ENCODE results near the gene TCF23. TPM values are rescaled to one million over a fixed set of nuclear protein-coding genes. Genes with fewer than 3 reads are reported as not detected.

TCF23 gene
- not detected in 5 replicates for total RNA-seq (2022; extraction: Qiagen RNA extraction; ENCODE audit: low read depth)

GRCh38 chr2:27148801-27149439 is at the start of gene TCF23:
Gene TCF23 (plus strand): TSS chr2:27149004. CDS start chr2:27149134, 130 bp downstream.

GRCh38 chr2:27118525-27119329 is 30.1 kb upstream of the TCF23 start, which contains the start of gene CGREF1:
Gene CGREF1 (minus strand): TSS chr2:27119128. CDS start chr2:27104366, 14,762 bp downstream.

DNA sequence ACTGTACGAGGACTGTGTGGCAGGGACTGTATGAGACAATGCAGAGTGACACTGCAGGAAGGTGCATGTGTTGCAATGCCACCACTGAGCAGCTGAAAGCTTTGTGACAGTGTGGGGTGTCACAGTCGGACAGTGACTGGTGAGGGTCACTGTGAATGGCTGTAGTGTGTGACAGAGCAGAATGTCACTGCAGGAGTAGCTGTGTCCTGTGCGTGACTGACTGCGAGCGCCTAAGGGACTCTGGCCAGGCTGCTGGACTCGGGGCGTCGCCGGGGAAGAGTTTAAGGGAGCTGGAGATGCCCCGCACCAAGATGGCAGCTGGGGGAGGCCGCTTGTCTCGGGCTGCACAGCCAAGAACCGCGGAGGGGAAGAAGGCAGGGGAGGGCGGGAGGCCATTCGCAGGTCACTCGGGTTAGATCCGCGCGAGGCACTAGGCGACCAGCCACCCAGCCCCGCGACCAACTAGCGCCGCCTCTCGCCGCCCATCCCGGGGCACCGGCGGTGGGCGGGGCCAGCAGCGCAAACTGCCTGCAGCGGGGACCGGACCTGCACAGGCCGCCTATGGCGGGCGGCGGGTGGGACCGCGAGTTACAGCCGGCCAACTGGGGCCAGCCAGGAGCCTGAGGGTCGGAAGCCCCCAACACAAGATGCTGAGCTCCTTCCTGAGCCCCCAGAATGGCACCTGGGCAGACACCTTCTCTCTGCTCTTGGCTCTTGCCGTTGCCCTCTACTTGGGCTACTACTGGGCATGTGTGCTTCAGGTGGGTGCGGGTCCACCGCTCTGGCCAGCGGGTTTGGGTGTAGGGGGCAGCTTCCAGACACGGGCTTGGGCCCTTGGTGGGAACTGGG is 25.3 kb upstream of the TCF23 start, which contains the start of gene ABHD1:
ABHD1 (plus strand) TSS at position 514 of the 849 bp plus-strand sequence; CDS start at position 648, 134 bp downstream.

DNA sequence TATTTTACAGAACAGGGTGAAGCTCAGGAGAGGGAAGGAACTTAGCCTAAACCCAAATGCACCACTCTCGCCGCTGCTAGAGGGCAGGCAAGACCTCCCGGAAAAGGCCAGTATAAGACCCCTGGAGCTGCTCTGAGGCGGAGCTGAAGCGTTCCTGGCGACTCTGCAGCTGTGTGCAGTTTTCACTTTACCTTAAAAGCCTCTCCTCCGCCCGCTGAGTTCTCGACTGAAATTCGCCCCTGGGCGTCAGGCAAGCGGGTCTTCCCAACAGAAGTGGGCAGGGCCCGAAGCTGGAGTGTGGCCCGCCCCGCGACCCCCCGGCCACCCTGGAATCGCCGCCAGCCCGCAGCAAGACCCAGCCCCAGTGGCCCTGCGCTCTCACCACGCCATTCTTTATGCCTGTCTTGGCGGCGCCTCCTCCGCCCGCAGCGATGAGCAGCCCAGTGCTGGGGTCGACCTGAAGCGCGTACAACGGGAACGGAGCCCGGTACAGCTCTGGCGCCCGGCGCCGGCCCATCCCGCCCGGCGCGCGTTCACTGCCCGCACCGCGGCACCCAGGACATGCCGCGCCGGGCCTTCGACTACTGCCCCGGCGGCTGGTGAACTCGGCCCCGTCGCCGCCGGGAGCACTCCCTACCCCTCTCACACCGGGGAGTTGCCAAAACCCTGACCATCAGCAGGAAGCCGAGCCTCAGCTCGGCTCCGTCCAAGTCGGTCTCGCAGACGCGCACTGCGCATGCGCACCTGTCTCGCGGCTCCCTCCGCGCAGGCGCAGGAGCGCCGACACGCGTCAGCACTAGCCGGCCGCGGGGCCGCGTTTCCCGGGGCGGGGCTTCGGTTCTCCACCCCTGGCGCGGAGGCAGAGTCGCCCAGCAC is 14.7 kb upstream of the TCF23 start, which contains the start of gene PREB:
PREB (minus strand) TSS at position 732 of the 876 bp plus-strand sequence; CDS start at position 517, 215 bp downstream.

DNA sequence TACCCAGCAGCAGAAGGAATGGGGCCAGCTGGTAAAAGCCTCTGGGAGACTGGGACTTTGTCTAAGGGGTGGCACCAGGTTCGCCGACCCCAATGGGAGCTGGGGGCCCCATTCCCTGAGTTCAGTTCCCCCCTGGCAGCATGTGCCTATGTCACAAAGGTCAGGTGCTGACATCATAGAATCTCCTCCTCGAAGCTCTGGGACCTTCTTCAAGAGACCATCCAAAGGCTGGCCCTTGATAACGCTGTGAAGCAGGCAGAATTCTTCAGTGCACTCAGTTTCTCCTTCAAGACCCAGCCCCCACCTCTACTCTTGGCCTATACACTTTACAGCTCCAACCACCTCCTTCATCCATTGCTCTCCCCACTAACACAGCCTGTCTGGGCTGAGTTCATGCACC is 9.5 kb upstream of the TCF23 start, which contains the start of gene PRR30:
PRR30 (minus strand) TSS at position 101 of the 400 bp plus-strand sequence. CDS start 1,081 bp downstream, outside the sequence.

Other genes with a start within 250 kb of the TCF23 start
- 11.6 to 14.5 TPM (median 12.1 TPM) in 5 replicates for gene MAPRE3, start 178.4 kb upstream of the TCF23 start, total RNA-seq (2022; extraction: Qiagen RNA extraction; ENCODE audit: low read depth)
- 57.6 to 76.4 TPM (median 69.9 TPM) in 5 replicates for gene TMEM214, start 116.0 kb upstream of the TCF23 start, total RNA-seq (2022; extraction: Qiagen RNA extraction; ENCODE audit: low read depth)
- gene AGBL5, start 97.3 kb upstream of the TCF23 start, total RNA-seq (2022; extraction: Qiagen RNA extraction; ENCODE audit: low read depth): 28.8 to 33.5 TPM (median 30.2 TPM) in 5 replicates
- 545 to 581 TPM (median 554 TPM) in 5 replicates for gene OST4, start 77.3 kb upstream of the TCF23 start, total RNA-seq (2022; extraction: Qiagen RNA extraction; ENCODE audit: low read depth)
- 0.32 to 0.62 TPM (median 0.41 TPM) in 5 replicates for gene EMILIN1, start 70.4 kb upstream of the TCF23 start, total RNA-seq (2022; extraction: Qiagen RNA extraction; ENCODE audit: low read depth)
- gene KHK, start 62.2 kb upstream of the TCF23 start, total RNA-seq (2022; extraction: Qiagen RNA extraction; ENCODE audit: low read depth): 8.7 to 12.4 TPM (median 8.8 TPM) in 5 replicates
- 6.1 to 8.7 TPM (median 7.4 TPM) in 5 replicates for gene CGREF1, start 29.9 kb upstream of the TCF23 start, total RNA-seq (2022; extraction: Qiagen RNA extraction; ENCODE audit: low read depth)
- gene ABHD1, start 25.2 kb upstream of the TCF23 start, total RNA-seq (2022; extraction: Qiagen RNA extraction; ENCODE audit: low read depth): 0.63 to 2.3 TPM (median 1.9 TPM) in 5 replicates
- gene PREB, start 14.4 kb upstream of the TCF23 start, total RNA-seq (2022; extraction: Qiagen RNA extraction; ENCODE audit: low read depth): 49.1 to 75.6 TPM (median 69.1 TPM) in 5 replicates
- gene PRR30, start 9.6 kb upstream of the TCF23 start, total RNA-seq (2022; extraction: Qiagen RNA extraction; ENCODE audit: low read depth): not detected in 5 replicates
- gene ATRAID, start 63.0 kb downstream of the TCF23 start, total RNA-seq (2022; extraction: Qiagen RNA extraction; ENCODE audit: low read depth): 194 to 223 TPM (median 212 TPM) in 5 replicates
- gene SLC5A6, start 63.3 kb downstream of the TCF23 start, total RNA-seq (2022; extraction: Qiagen RNA extraction; ENCODE audit: low read depth): 68.5 to 80.1 TPM (median 72.2 TPM) in 5 replicates
- gene CAD, start 68.4 kb downstream of the TCF23 start, total RNA-seq (2022; extraction: Qiagen RNA extraction; ENCODE audit: low read depth): 54.8 to 73.0 TPM (median 66.8 TPM) in 5 replicates
- gene SLC30A3, start 114.0 kb downstream of the TCF23 start, total RNA-seq (2022; extraction: Qiagen RNA extraction; ENCODE audit: low read depth): 2.6 to 3.8 TPM (median 3.4 TPM) in 5 replicates
- gene DNAJC5G, start 126.4 kb downstream of the TCF23 start, total RNA-seq (2022; extraction: Qiagen RNA extraction; ENCODE audit: low read depth): not detected in 5 replicates
- 0.34 to 0.73 TPM (median 0.48 TPM) in 5 replicates for gene TRIM54, start 133.4 kb downstream of the TCF23 start, total RNA-seq (2022; extraction: Qiagen RNA extraction; ENCODE audit: low read depth)
- 0.96 to 2.3 TPM (median 1.5 TPM) in 5 replicates for gene UCN, start 159.4 kb downstream of the TCF23 start, total RNA-seq (2022; extraction: Qiagen RNA extraction; ENCODE audit: low read depth)
- gene MPV17, start 174.1 kb downstream of the TCF23 start, total RNA-seq (2022; extraction: Qiagen RNA extraction; ENCODE audit: low read depth): 74.7 to 95.4 TPM (median 90.5 TPM) in 5 replicates
- 63.5 to 66.8 TPM (median 65.7 TPM) in 5 replicates for gene GTF3C2, start 207.8 kb downstream of the TCF23 start, total RNA-seq (2022; extraction: Qiagen RNA extraction; ENCODE audit: low read depth)
- 56.2 to 66.4 TPM (median 65.0 TPM) in 5 replicates for gene EIF2B4, start 221.3 kb downstream of the TCF23 start, total RNA-seq (2022; extraction: Qiagen RNA extraction; ENCODE audit: low read depth)
- gene SNX17, start 221.6 kb downstream of the TCF23 start, total RNA-seq (2022; extraction: Qiagen RNA extraction; ENCODE audit: low read depth): 131 to 146 TPM (median 141 TPM) in 5 replicates
- 8.9 to 15.6 TPM (median 14.8 TPM) in 5 replicates for gene ZNF513, start 231.7 kb downstream of the TCF23 start, total RNA-seq (2022; extraction: Qiagen RNA extraction; ENCODE audit: low read depth)